Measurements from ENCODE around the gene SLC25A36. TPM values are rescaled to one million over a fixed set of nuclear protein-coding genes. Genes with fewer than 3 reads are reported as not detected.

The SLC25A36 gene
- total and polyA plus RNA-seq, 2 of the 4 experiments (the other 2 are of a cell fraction), result 31.3 to 76.7 TPM

Other genes with a start within 250 kb of the SLC25A36 start
- not detected in 2 replicates for gene SPSB4, start 109.5 kb downstream of the SLC25A36 start, total RNA-seq (2012; rRNA removed)
- gene SPSB4, start 109.5 kb downstream of the SLC25A36 start, polyA plus RNA-seq (2012; rRNA removed), result not detected in 2 replicates

Measured in IMR-90 (cell line).